OCI-M1 (cell line): Measurements from ENCODE around the gene LYPLA2.
A peak's percentile ranks its signal among the peaks of the same experiment; 100 is the strongest.
"Not testable (repeated sequence)": the region's sequence is repeated elsewhere in the genome, so short reads cannot be mapped to it uniquely, and the experiment has no call there.

Experiments
- DNase-seq: peaks from one replicate; lab custom pipeline; 2025; lab: John Stamatoyannopoulos, UW

The LYPLA2 gene

DNA sequence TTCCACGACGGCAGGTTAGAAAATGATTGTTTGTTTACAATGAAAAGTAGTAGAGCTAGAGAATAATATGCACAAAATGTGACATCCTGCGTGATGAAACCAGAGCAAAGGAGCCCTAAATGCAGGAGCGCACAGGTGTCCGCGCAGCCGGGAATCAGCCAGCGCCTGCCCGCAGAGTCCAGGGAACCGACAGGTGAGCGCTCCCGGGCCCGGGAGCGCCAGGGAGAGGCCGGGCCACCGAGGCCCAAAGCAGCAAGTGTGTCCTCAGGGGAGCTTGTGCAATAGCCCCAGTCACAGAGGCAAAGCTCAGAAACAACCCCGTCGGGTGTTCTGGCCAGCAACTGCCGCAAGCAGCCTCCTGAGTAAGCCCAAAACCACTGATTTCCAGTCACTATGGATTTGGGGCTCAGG, 10.4 kb downstream of the LYPLA2 start:
- DNase-seq = no peak

GRCh38 chr1:23801876-23802275, 10.9 kb downstream of the LYPLA2 start:
- no peak for DNase-seq

DNA sequence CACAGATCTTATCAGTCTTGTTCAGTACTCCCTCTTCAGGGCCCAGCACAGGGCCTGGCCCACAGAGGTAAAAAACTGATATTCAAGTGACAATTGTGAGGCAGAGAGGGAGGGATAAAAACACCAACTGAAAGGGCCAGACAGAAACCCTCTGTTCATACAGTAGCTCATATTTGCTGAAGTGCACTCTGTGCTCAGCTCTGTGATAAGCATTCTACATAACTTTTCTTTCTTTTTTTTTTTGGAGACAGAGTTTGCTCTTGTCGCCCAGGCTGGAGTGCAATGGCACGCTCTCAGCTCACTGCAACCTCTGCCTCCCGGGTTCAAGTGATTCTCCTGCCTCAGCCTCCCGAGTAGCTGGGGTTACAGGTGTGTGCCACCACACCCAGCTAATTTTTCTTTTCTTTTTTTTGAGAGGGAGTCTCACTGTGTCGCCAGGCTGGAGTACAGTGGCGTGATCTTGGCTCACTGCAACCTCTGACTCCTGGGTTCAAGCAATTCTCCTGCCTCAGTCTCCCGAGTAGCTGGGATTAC, 11.9 kb downstream of the LYPLA2 start:
- not testable (repeated sequence) for DNase-seq

- DNase-seq = no peak
Observed at GRCh38 chr1:23803674-23804073, 12.7 kb downstream of the LYPLA2 start.

- DNase-seq = peak; percentile 18
Observed at GRCh38 chr1:23804183-23804835, 13.4 kb downstream of the LYPLA2 start.

DNA sequence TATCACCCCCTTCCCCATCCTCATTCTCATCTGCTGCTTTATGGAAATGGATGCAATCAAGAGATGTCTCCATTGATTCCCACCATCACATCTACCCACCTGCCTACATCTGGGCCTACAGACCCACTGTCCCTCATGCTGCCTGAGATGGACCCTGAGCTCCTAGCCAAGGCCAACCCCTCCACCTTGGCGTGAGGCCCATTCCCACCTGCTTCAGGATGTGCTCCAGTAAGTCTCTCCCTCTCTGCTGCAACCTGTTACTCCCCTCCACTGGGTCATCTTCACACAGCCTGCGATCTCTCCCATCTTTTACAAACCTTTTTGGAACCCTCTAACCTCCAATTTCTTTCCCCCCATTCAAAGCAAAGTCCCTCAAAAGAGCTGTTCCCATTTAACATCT, 14.1 kb downstream of the LYPLA2 start:
- no peak for DNase-seq

GRCh38 chr1:23806280-23806679, 15.3 kb downstream of the LYPLA2 start:
- no peak for DNase-seq

- peak; percentile 43 for DNase-seq
Observed at GRCh38 chr1:23807453-23807852, 16.5 kb downstream of the LYPLA2 start.

- DNase-seq = peak; percentile 93
Observed at GRCh38 chr1:23809751-23810171, 18.8 kb downstream of the LYPLA2 start.

DNA sequence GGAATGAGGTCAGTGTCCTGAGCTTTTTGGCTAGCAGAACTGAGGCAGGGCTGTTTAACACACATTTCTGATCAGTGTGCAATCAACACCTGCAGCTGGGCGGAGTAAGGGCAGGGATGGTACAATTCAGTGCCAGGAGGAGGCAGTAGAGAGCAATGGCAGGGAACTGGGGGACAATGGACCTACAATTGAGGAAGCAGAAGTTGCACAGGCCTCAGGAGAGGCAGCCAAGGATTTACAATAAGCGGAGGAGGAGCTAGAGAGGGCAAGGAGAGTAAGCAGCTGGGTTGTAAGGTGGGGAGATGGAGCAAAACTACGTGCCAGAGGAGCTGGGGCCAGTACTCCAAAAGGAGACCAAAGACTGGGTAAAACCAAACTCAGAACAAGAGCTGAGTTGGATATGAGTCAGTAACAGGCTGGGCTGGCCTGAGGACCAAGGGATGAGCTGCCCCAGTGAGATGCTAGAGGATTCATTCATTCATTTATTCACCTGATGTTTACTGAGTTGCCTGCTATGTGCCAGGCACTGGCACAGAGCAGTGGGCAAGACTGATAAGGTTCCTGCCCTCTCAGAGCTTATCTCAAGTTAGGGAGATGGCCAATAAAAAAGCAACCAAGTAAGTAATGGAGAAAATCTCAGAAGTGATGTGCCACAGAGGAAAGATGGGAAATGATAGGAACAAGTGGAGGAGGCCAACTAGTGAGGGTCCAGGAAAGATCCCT, 20.0 kb downstream of the LYPLA2 start:
- peak; percentile 91 for DNase-seq

- no peak for DNase-seq
Observed at GRCh38 chr1:23814016-23814415, 23.1 kb downstream of the LYPLA2 start.

GRCh38 chr1:23816361-23816760, 25.4 kb downstream of the LYPLA2 start:
- DNase-seq = no peak

- peak; percentile 77 for DNase-seq
Observed at GRCh38 chr1:23816906-23817305, 26.0 kb downstream of the LYPLA2 start.

GRCh38 chr1:23817633-23818032, 26.7 kb downstream of the LYPLA2 start:
- DNase-seq = no peak

DNA sequence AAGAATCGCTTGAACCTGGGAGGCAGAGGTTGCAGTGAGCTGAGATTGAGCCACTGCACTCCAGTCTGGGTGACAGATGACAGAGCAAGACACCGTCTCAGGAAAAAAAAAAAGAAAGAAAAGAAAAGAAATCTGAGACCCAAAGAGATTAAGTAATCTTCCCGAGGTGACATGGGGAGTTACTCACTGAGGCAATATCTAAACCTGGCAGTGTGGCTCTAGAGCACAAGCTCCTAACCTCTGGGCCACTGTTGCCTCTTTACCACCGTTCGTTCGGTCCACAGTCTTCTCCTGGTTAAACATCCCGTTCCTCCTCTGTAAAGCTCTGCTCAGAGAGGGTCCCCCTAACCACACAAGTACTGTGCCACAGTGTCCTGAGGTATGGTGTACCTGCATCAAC, 32.8 kb downstream of the LYPLA2 start:
- DNase-seq = no peak

DNA sequence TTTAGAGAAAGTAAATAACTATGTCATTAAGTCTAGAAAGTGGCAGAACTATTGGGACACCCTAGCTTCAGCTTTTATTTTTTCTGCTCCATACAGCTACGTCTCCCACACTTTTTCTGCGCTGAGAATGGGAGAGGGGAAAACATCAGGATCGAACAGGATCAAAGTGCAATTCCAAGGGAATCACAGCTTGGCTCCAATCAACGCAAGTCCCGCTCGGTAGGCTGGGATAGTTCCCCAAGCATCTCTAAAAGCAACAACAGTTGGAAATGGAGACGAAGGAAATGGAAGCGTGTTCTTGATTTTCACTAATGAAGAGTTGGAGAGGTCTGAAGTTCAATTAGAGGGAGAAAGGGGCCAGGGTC, 33.7 kb downstream of the LYPLA2 start:
- no peak for DNase-seq

- DNase-seq = peak; percentile 94
Observed at GRCh38 chr1:23825076-23825761, 34.3 kb downstream of the LYPLA2 start, which contains the start of gene HMGCL. TSS of gene HMGCL (minus strand) at chr1:23825429. CDS start at chr1:23825415, 14 bp downstream.

DNA sequence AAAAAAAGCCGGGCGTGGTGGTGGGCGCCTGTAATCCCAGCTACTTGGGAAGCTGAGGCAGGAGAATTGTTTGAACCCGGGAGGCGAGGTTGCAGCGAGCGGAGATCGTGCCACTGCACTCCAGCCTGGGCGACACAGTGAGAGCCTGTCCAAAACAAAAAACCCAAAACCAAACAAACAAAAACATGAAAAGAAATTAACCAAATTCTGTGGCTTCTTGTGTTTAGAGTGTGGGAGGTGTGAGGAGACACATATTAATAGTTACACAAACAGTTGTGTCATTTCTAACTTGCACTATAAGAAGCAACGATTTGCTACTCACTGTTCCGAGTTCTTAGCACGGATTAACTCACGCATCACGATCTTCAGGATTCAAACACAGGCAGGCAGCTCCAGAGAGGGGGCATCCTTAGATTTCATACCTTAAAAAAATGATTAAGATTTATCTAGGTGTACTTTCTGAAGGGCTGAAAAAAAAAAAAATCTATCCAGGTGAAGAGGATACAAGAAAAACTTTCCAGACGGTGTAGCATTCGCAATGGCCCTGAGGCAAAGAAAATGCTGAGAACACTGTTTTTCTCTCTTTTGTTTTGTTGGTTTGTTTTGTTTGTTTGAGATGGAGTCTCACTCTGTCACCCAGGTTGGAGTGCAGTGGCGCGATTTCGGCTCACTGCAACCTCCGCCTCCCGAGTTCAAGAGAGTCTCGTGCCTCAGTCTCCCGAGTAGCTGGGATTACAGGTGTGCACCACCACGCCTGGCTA, 35.0 kb downstream of the LYPLA2 start:
- peak; percentile 26 for DNase-seq

GRCh38 chr1:23826590-23826989, 35.6 kb downstream of the LYPLA2 start:
- not testable (repeated sequence) for DNase-seq

DNA sequence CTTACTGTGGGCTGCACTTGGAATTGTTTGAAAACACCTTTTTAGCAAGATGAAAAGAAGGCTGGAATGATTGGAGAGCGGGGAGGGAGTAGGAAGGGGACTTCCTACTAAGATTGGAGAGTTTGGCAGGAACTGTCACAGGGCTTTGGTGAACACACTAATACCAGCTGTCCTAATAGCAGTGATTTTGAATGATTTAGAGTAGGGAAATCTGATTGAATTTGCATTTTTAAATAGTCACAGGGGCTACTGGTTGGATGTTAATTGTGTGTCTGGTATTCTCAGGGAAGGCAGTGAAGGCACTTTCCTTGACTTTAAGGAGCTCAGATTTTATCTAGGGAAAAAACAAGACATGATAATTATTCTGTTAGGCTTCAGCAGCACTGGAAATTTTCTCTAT, 36.8 kb downstream of the LYPLA2 start:
- no peak for DNase-seq

GRCh38 chr1:23834156-23834555, 43.2 kb downstream of the LYPLA2 start:
- not testable (repeated sequence) for DNase-seq

- DNase-seq = peak; percentile 60
Observed at GRCh38 chr1:23836037-23836436, 45.1 kb downstream of the LYPLA2 start.
